AG20443 (cell line): ENCODE results near the gene NDFIP2.
A peak's percentile ranks its signal among the peaks of the same experiment; 100 is the strongest.
"Not testable (repeated sequence)": the region's sequence is repeated elsewhere in the genome, so short reads cannot be mapped to it uniquely, and the experiment has no call there.

Source experiments
- DNase-seq: peaks from one replicate; pipeline ENCODE4 v3.0.0; 2012; ENCODE audit warnings: low spot score, mixed read lengths

NDFIP2 gene

DNA sequence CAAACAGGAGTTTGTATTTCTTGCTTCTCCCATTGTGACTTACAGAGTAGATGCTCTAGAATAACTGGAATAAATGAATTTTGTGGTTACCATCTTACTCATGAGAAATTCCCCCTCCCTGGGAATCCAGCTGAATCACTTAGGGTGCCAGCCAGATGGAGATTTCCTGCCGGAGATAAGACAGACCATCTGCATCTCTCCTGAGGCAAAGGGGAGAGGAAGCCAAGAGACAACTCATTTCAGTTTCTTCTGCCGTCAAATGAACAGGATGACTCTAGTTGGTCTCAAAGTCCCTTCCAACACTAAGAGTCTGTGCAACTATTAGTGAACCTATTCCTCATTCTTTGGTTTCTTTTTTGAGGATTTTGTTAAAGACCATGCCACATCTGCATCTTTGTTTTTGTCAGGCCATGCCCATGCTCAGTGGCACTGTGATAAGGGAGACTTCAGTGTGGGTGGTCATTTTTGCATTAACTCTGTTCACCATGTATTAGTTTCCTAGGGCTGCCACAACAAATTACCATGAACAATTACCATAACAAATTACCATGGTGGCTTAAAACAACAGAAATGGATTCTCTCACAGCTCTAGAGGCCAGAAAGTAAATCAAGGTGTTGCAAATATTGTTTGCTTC is 112.8 kb downstream of the NDFIP2 start:
- peak; percentile 37 for DNase-seq

DNA sequence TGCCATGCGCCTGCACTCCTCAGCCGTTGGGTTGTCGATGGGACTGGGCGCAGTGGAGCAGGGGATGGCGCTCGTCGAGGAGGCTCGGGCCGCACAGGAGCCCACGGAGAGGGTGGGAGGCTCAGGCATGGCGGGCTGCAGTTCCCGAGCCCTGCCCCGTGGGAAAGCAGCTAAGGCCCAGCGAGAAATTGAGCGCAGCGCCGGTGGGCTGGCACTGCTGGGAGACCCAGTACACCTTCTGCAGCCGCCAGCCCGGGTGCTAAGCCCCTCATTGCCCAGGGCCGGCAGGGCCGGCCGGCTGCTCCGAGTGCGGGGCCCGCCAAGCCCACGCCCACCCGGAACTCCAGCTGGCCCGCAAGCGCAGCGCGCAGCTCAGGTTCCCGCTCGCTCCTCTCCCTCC is 119.2 kb downstream of the NDFIP2 start:
- DNase-seq, result not testable (repeated sequence)

DNA sequence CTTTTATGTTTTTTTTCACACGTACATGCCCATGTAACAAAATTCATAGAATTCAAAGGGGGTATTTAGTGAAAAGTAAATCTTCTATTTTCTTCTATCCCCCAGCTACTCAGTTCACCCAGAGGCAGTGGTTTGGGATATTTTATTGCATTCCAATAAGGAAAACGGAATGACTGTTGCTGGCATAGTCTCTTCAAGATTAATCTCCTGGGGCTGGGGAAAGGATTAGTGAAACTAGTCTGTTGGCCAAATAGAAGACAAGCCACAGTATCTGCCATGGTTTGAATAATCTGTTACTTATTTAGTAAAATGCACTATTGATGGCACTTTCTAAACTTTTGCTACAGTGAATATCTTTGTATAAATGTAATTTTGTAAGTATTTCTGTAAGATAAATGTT is 122.0 kb downstream of the NDFIP2 start:
- no peak for DNase-seq

DNA sequence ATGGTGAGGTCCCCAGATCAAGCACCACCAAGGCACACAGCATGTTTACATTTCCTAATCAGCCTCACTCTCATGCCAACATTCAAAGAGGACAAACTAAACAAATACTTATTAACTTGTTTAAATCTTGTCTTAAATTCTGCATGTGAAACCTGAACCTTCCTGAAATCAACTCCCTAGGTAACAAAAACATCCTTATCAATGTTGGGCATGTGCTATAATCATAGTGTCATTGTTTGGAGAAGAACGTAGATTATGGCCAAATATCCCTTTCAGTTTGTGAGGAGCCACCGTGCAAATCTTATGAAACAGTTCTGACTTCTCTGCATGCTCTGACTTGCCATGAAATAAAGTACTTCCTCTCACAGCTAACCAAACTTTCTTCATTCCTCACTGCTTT is 123.8 kb downstream of the NDFIP2 start:
- no peak for DNase-seq
